Measurements from ENCODE around the gene FOXK2. TPM values are rescaled to one million over a fixed set of nuclear protein-coding genes. Genes with fewer than 3 reads are reported as not detected.
"Not testable (repeated sequence)": the region's sequence is repeated elsewhere in the genome, so short reads cannot be mapped to it uniquely, and the experiment has no call there.

Gene FOXK2
- total RNA-seq, 4 donors from 2014 or later: 15.9 to 70.9 (median 42.7) TPM

DNA sequence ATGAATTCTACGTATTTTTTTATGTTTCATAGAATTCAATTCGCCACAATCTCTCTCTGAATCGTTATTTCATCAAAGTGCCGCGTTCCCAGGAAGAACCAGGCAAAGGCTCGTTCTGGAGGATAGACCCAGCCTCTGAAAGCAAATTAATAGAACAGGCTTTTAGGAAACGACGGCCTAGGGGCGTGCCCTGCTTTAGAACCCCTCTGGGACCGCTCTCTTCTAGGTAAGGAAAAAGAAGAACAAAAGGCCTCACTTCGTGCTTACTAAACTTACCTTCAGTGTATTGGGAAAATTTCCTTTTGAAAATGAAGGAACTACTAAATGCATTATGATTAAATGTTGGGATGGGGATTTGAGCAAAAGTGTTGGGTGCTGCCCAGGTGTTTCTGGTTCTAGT, 63.2 kb downstream of the FOXK2 start:
- no peak for DNase-seq
- no peaks in the 10 kb centered on the region for H3K9me3 ChIP-seq
- H3K27ac ChIP-seq: no peak overlapping the region
- intact Hi-C loops (cut with DNase I; ENCODE audit: low total_unique reads): no loop called here
- H3K4me3 ChIP-seq: no peak overlapping the region
- no peaks in the 10 kb centered on the region for H3K4me1 ChIP-seq
- TF ChIP-seq POLR2A (IDR thresholded peaks at IDR 0.05): no peak
- TF ChIP-seq, protein P1, sequence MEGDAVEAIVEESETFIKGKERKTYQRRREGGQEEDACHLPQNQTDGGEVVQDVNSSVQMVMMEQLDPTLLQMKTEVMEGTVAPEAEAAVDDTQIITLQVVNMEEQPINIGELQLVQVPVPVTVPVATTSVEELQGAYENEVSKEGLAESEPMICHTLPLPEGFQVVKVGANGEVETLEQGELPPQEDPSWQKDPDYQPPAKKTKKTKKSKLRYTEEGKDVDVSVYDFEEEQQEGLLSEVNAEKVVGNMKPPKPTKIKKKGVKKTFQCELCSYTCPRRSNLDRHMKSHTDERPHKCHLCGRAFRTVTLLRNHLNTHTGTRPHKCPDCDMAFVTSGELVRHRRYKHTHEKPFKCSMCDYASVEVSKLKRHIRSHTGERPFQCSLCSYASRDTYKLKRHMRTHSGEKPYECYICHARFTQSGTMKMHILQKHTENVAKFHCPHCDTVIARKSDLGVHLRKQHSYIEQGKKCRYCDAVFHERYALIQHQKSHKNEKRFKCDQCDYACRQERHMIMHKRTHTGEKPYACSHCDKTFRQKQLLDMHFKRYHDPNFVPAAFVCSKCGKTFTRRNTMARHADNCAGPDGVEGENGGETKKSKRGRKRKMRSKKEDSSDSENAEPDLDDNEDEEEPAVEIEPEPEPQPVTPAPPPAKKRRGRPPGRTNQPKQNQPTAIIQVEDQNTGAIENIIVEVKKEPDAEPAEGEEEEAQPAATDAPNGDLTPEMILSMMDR (IDR thresholded peaks at IDR 0.05): no peak
- no peaks in the 10 kb centered on the region for H3K27me3 ChIP-seq
- no peaks in the 10 kb centered on the region for H3K36me3 ChIP-seq

DNA sequence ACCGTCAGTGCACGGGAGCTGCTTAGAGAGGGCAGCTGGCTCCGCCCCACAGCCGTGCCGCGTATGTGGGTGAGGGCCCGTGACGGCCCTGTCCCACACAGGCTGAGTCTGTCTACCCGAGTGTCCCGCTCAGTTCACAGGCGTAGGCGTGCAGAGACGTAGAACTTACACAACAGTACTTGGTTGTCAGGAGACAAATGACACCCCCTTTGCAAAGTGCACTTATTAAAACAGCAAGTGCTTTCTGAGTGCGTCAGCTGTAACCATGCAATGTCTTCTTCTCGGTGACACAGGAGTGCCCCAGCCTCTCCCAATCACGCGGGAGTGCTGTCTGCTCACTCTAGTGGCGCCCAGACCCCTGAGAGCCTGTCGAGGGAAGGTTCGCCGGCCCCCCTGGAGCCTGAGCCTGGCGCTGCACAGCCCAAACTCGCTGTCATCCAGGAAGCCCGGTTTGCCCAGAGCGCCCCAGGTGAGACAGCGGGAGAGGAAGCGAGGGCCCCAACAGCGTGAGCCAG, 64.2 kb downstream of the FOXK2 start:
- Histone ChIP-seq H3K36me3 (no peaks in the 10 kb centered on the region), H3K4me3 (no peak overlapping the region), H3K27me3 (no peaks in the 10 kb centered on the region), H3K4me1 (no peaks in the 10 kb centered on the region), H3K27ac (no peak overlapping the region), H3K9me3 (no peaks in the 10 kb centered on the region)
- TF ChIP-seq, protein P1 (IDR thresholded peaks at IDR 0.05): no peak
- no peak for TF ChIP-seq POLR2A (IDR thresholded peaks at IDR 0.05)
- no peak for DNase-seq
- intact Hi-C loops (cut with DNase I; ENCODE audit: low total_unique reads): no loop called here

GRCh38 chr17:82585935-82586575, 66.5 kb downstream of the FOXK2 start:
- DNase-seq: peak; percentile 42 to 78

DNA sequence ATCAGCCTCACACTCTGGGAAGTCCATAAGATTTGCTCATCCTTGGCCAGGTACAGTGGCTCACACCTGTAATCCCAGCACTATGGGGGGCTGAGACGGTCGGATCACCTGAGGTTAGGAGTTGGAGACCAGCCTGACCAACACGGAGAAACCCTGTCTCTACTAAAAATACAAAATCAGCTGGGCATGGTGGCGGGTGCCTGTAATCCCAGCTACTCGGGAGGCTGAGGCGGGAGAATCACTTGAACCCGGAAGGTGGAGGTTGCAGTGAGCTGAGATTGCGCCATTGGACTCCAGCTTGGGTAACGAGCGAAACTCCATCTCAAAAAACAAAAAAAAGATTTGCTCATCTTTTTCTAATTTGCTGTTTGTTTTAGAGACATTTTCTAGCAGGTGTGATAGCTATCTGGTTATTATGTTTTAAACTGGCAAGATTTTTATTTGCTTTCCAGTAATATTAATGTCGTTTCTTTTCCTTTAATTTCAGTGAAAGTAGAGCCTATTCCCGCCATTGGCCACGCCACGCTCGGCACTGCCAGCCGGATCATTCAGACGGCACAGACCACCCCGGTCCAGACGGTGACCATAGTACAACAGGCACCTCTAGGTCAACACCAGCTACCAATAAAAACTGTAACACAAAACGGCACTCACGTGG, 67.2 kb downstream of the FOXK2 start:
- no peak for TF ChIP-seq POLR2A (IDR thresholded peaks at IDR 0.05)
- intact Hi-C loops (cut with DNase I; ENCODE audit: low total_unique reads): no loop called here

More at GRCh38 chr17:82585935-82586575, 66.5 kb downstream of the FOXK2 start:
- H3K27ac ChIP-seq: peak overlapping the region in 1 of 2 donors; percentile 26
- intact Hi-C loops (cut with DNase I; ENCODE audit: low total_unique reads); H3K36me3 ChIP-seq; H3K27me3 ChIP-seq; H3K4me3 ChIP-seq; H3K9me3 ChIP-seq; H3K4me1 ChIP-seq: not testable (repeated sequence)

DNA sequence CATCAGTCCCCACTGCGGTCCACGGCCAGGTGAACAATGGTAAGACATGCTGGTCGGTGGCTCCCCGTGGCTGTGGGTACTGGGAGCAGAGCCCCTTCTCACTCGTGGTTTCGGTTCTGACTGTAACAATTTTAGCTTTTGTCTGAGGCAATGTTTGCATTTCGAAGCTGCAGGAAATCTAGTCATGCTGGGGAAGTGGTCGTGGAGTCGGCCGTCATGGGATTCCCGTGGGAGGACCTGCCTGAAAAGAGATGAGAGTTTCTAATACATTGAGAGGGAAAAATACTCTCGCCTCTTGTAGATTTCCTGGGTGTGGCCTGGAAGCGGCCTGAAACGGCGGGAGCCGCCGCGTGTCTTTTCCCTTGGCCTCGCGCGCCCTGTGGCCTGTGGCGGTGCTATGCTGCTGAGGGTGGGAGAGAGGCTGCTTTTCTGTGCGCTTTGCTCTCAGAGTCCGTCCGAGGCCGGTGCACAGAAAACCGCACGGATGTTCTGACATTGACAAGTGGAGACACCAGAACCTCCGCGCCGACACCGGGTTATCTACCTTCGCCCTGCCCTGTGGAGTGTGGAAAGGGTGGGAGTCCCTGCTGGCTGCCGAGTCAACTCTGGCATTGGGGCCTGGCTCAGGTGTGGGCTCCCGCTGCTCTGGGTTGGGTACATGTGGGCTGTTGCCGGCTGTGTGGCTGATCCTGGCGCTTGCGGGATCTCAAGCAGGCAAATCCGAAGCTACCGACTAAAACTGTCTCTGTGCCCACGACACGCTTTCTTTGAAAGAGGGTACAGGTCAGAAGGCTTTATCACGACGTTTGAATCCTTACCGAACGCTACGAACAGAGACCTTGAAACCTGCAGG, 67.9 kb downstream of the FOXK2 start:
- TF ChIP-seq POLR2A (IDR thresholded peaks at IDR 0.05): no peak
- TF ChIP-seq, protein P1 (IDR thresholded peaks at IDR 0.05): no peak
- Histone ChIP-seq H3K36me3 (no peaks in the 10 kb centered on the region), H3K9me3 (no peaks in the 10 kb centered on the region), H3K27ac (no peak overlapping the region), H3K4me1 (no peaks in the 10 kb centered on the region), H3K4me3 (no peak overlapping the region), H3K27me3 (no peaks in the 10 kb centered on the region)
- intact Hi-C loops (cut with DNase I; ENCODE audit: low total_unique reads): no loop called here
- no peak for DNase-seq

More for the DNA sequence above, 67.2 kb downstream of the FOXK2 start:
- H3K27ac ChIP-seq: no peak overlapping the region
- H3K9me3 ChIP-seq: no peaks in the 10 kb centered on the region
- no peaks in the 10 kb centered on the region for H3K36me3 ChIP-seq
- no peak overlapping the region for H3K4me3 ChIP-seq
- no peaks in the 10 kb centered on the region for H3K27me3 ChIP-seq
- DNase-seq: no peak
- H3K4me1 ChIP-seq: no peaks in the 10 kb centered on the region

Data from uterus (tissue), 4 donors.